ENCODE data around the gene ADCY9. TPM values are rescaled to one million over a fixed set of nuclear protein-coding genes. Genes with fewer than 3 reads are reported as not detected.

The ADCY9 gene
- total RNA-seq, 2 donors from 2014 or later: 1.2 to 3.3 TPM

DNA sequence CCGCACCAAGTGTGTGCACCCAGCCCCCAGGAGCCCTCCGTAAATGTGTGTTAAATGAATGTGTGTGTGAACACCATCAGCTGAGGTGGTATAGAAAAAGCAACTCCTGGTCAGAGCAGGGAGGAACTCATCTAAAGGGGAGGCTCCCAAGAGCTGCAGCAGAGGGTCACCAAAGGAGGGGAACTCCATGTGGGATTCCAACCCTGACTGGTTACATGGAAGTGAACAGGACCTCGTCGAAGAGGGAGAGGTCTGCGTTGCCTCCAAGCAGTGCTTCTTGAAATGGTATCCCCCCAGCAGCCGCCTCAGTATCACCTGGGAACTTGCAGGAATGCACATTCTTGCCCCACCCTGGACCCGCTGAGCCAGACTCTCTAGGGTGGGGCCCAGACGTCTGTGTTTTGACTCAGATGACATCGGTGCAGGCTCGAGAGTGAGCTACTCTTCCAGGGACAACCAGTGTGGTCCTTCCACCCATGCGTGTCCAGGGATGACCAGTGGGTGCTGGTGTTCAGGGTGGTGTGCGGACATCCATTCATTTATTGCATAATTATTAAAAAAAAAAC is 30.8 kb downstream of the ADCY9 start:
- no peaks in the 10 kb centered on the region for H3K36me3 Mint-ChIP-seq (ENCODE audit: low read depth)
- peaks cover 4% of the 10 kb centered on the region for H3K9me3 Mint-ChIP-seq
- WGBS, 2 experiments (ENCODE audit: insufficient coverage in 1 of 2, insufficient read length in 1 of 2): 90 to 97% methylated on average over 9 to 12 of the region's 12 CpGs
- TF ChIP-seq, protein P1, sequence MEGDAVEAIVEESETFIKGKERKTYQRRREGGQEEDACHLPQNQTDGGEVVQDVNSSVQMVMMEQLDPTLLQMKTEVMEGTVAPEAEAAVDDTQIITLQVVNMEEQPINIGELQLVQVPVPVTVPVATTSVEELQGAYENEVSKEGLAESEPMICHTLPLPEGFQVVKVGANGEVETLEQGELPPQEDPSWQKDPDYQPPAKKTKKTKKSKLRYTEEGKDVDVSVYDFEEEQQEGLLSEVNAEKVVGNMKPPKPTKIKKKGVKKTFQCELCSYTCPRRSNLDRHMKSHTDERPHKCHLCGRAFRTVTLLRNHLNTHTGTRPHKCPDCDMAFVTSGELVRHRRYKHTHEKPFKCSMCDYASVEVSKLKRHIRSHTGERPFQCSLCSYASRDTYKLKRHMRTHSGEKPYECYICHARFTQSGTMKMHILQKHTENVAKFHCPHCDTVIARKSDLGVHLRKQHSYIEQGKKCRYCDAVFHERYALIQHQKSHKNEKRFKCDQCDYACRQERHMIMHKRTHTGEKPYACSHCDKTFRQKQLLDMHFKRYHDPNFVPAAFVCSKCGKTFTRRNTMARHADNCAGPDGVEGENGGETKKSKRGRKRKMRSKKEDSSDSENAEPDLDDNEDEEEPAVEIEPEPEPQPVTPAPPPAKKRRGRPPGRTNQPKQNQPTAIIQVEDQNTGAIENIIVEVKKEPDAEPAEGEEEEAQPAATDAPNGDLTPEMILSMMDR (conservative IDR thresholded peaks at IDR 0.05): no peak
- no peaks in the 10 kb centered on the region for H3K27me3 Mint-ChIP-seq (ENCODE audit: insufficient read depth)
- no peaks in the 10 kb centered on the region for H3K4me1 ChIP-seq (ENCODE audit: control insufficient read depth, insufficient read depth, low read length)
- no peak for DNase-seq
- H3K27ac ChIP-seq (ENCODE audit: low read depth, low read length): no peak overlapping the region
- H3K9ac ChIP-seq (ENCODE audit: extremely low read depth, low read length, poor library complexity, severe bottlenecking): no peak overlapping the region
- no peak overlapping the region for H3K27ac Mint-ChIP-seq
- H3K4me1 Mint-ChIP-seq: no peaks in the 10 kb centered on the region
- H3K27me3 ChIP-seq (ENCODE audit: control insufficient read depth, insufficient read depth, low read length, poor library complexity, severe bottlenecking): no peaks in the 10 kb centered on the region
- H3K36me3 ChIP-seq (ENCODE audit: control insufficient read depth, insufficient read depth, low read length): no peaks in the 10 kb centered on the region
- H3K4me3 Mint-ChIP-seq: no peak overlapping the region
- H3K4me3 ChIP-seq (ENCODE audit: low read length): no peak overlapping the region
- H3K9me3 ChIP-seq (ENCODE audit: control insufficient read depth, low read length): no peaks in the 10 kb centered on the region

DNA sequence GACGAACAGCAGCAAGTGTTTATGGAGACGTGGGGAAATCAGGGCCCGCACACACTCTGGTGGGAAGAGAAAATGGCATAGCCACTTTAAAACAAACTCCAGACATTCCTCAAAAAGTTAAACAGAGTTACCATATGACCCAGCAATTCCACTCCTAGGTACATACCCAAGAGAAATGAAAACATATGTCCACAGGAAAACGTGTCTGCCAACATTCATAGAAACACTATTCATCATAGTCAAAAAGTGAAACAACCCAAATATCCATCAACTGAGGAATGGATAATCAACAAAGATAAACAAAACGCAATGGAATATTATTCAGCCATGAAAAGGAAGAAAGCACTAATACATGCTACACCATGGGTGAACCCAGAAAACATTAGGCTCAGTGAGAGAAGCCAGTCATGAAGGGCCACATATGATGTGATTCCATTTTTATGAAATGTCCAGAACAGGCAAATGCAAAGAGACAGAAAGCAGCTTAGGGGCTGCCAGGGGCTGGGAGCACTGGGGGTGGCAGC is 32.8 kb downstream of the ADCY9 start:
- no peaks in the 10 kb centered on the region for H3K36me3 ChIP-seq (ENCODE audit: control insufficient read depth, insufficient read depth, low read length)
- TF ChIP-seq, protein P1 (conservative IDR thresholded peaks at IDR 0.05): no peak
- no peak overlapping the region for H3K9ac ChIP-seq (ENCODE audit: extremely low read depth, low read length, poor library complexity, severe bottlenecking)
- H3K4me1 ChIP-seq (ENCODE audit: control insufficient read depth, insufficient read depth, low read length): no peaks in the 10 kb centered on the region
- H3K27ac Mint-ChIP-seq: no peak overlapping the region
- peaks cover 4% of the 10 kb centered on the region for H3K9me3 Mint-ChIP-seq
- H3K9me3 ChIP-seq (ENCODE audit: control insufficient read depth, low read length): no peaks in the 10 kb centered on the region
- H3K4me3 ChIP-seq (ENCODE audit: low read length): no peak overlapping the region
- H3K27me3 Mint-ChIP-seq (ENCODE audit: insufficient read depth): no peaks in the 10 kb centered on the region
- no peaks in the 10 kb centered on the region for H3K4me1 Mint-ChIP-seq
- no peaks in the 10 kb centered on the region for H3K36me3 Mint-ChIP-seq (ENCODE audit: low read depth)
- no peak overlapping the region for H3K27ac ChIP-seq (ENCODE audit: low read depth, low read length)
- H3K27me3 ChIP-seq (ENCODE audit: control insufficient read depth, insufficient read depth, low read length, poor library complexity, severe bottlenecking): no peaks in the 10 kb centered on the region
- DNase-seq: no peak
- WGBS, 2 experiments (ENCODE audit: insufficient coverage in 1 of 2, insufficient read length in 1 of 2): 60 to 94% methylated on average over 1 to 5 of the region's 5 CpGs
- no peak overlapping the region for H3K4me3 Mint-ChIP-seq

DNA sequence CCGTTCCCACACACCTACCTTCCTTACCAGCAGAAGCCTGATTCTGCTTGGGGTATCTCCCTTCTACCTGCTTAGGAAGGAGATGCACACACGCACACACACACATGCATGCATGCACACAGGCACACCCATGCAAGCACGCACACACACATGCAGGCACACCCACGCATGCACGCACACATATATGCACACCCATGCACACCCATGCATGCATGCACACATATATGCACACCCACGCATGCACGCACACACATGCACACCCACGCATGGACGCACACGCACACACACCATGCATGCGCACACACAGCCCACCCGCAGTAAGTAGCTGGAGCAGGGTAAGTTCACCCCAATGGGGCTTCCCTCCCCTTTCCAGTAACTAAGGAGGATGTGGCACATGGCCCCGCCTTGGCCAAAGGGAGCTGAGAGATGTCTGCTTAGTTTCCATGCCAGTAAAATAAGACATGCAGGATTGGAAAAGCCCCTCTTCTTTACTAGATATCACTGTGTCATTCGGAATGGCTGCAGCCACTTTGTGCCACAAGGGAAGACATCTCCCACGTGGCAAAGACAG is 33.7 kb downstream of the ADCY9 start:
- no peak for DNase-seq
- H3K4me1 ChIP-seq (ENCODE audit: control insufficient read depth, insufficient read depth, low read length): no peaks in the 10 kb centered on the region
- Mint-ChIP-seq H3K4me3 (no peak overlapping the region), H3K4me1 (no peaks in the 10 kb centered on the region), H3K9me3 (peaks cover 4% of the 10 kb centered on the region), H3K27me3 (ENCODE audit: insufficient read depth) (no peaks in the 10 kb centered on the region), H3K27ac (no peak overlapping the region), H3K36me3 (ENCODE audit: low read depth) (no peaks in the 10 kb centered on the region)
- H3K4me3 ChIP-seq (ENCODE audit: low read length): no peak overlapping the region
- H3K27ac ChIP-seq (ENCODE audit: low read depth, low read length): no peak overlapping the region
- WGBS, 2 experiments (ENCODE audit: insufficient coverage in 1 of 2, insufficient read length in 1 of 2): 90 to 91% methylated on average over 10 to 15 of the region's 15 CpGs
- no peaks in the 10 kb centered on the region for H3K36me3 ChIP-seq (ENCODE audit: control insufficient read depth, insufficient read depth, low read length)
- TF ChIP-seq, protein P1 (conservative IDR thresholded peaks at IDR 0.05): no peak
- no peaks in the 10 kb centered on the region for H3K9me3 ChIP-seq (ENCODE audit: control insufficient read depth, low read length)
- no peaks in the 10 kb centered on the region for H3K27me3 ChIP-seq (ENCODE audit: control insufficient read depth, insufficient read depth, low read length, poor library complexity, severe bottlenecking)
- H3K9ac ChIP-seq (ENCODE audit: extremely low read depth, low read length, poor library complexity, severe bottlenecking): no peak overlapping the region

Measured in endodermal cell (in vitro differentiated cells).